ENCODE results near the gene CFAP410. TPM values are rescaled to one million over a fixed set of nuclear protein-coding genes. Genes with fewer than 3 reads are reported as not detected.
"Not testable (repeated sequence)": the region's sequence is repeated elsewhere in the genome, so short reads cannot be mapped to it uniquely, and the experiment has no call there.

The CFAP410 gene
- total and polyA plus RNA-seq, 2 experiments from 2014 or later = 17.0 to 19.8 TPM

GRCh38 chr21:44286086-44286715 lies 53.0 kb downstream of the CFAP410 start:
- in situ Hi-C loops (cut with MboI) = no loop called here
- Histone ChIP-seq H3K9me3 (ENCODE audit: low read depth) (no peaks in the 10 kb centered on the region), H3K9me2 (ENCODE audit: insufficient read depth) (no peaks in the 10 kb centered on the region), H4K20me1 (ENCODE audit: insufficient read depth) (no peaks in the 10 kb centered on the region), H3K36me3 (ENCODE audit: low read depth) (no peaks in the 10 kb centered on the region), H2AFZ (peak overlapping the region; percentile 57; the same call in 1 of the 2 replicates), H3K27ac (no peak overlapping the region), H3K4me2 (ENCODE audit: unreplicated experiment) (no peak overlapping the region), H3K4me3 (0 out of 2 replicates have a peak overlapping the region, but pooled peaks have one; percentile 53), H3K4me1 (ENCODE audit: insufficient read depth) (no peaks in the 10 kb centered on the region), H3K27me3 (replicated peaks; ENCODE audit: insufficient read depth) (no peaks in the 10 kb centered on the region), H3F3A (ENCODE audit: insufficient read depth) (no peaks in the 10 kb centered on the region), H3K79me2 (ENCODE audit: insufficient read depth) (no peaks in the 10 kb centered on the region), H3K9ac (no peak overlapping the region)
- TF ChIP-seq EZH2 (IDR thresholded peaks at IDR 0.05; ENCODE audit: insufficient read depth, poor library complexity, severe bottlenecking) (no peak), EZH2phosphoT487 (IDR thresholded peaks at IDR 0.05; ENCODE audit: insufficient read depth, low read depth) (no peak)
- DNase-seq = no peak
- WGBS, 2 experiments (ENCODE audit: low coverage in 1 of 2, low lambda C conversion rate in 2 of 2, missing lambda C conversion rate in 2 of 2) = 40 to 64% methylated on average over 13 to 17 of the region's 21 CpGs

- no peaks in the 10 kb centered on the region for H3K9me2 ChIP-seq (ENCODE audit: insufficient read depth)
- no peaks in the 10 kb centered on the region for H4K20me1 ChIP-seq (ENCODE audit: insufficient read depth)
- H3K4me3 ChIP-seq = peak within 1 kb of the TSS; percentile 53; the same call in 1 of the 2 replicates
- no peak within 1 kb of the TSS for H3K27ac ChIP-seq
- H3K36me3 ChIP-seq (ENCODE audit: low read depth) = no peaks in the 10 kb centered on the region
- H2AFZ ChIP-seq = peak within 1 kb of the TSS; percentile 57
- no peaks in the 10 kb centered on the region for H3K4me1 ChIP-seq (ENCODE audit: insufficient read depth)
- peak within 1 kb of the TSS; percentile 54 for H3K4me2 ChIP-seq (ENCODE audit: unreplicated experiment)
- peak; percentile 67 for DNase-seq
- H3K9me3 ChIP-seq (ENCODE audit: low read depth) = no peaks in the 10 kb centered on the region
- H3K9ac ChIP-seq = no peak within 1 kb of the TSS
- no peaks in the 10 kb centered on the region for H3K79me2 ChIP-seq (ENCODE audit: insufficient read depth)
- in situ Hi-C loops (cut with MboI) = no loop called here
- 27 to 29% methylated on average over 43 to 44 of the region's 56 CpGs for WGBS, 2 experiments (ENCODE audit: low coverage in 1 of 2, low lambda C conversion rate in 2 of 2, missing lambda C conversion rate in 2 of 2)
- no peak for TF ChIP-seq EZH2 (IDR thresholded peaks at IDR 0.05; ENCODE audit: insufficient read depth, poor library complexity, severe bottlenecking)
- no peak for TF ChIP-seq EZH2phosphoT487 (IDR thresholded peaks at IDR 0.05; ENCODE audit: insufficient read depth, low read depth)
- no peaks in the 10 kb centered on the region for H3F3A ChIP-seq (ENCODE audit: insufficient read depth)
- no peaks in the 10 kb centered on the region for H3K27me3 ChIP-seq (replicated peaks; ENCODE audit: insufficient read depth)
Observed at GRCh38 chr21:44285138-44285992, 53.8 kb downstream of the CFAP410 start, which contains the start of gene AIRE. TSS of gene AIRE (plus strand) at chr21:44285876. CDS start at chr21:44286007, 131 bp downstream.

GRCh38 chr21:44283948-44284347 lies 55.2 kb downstream of the CFAP410 start:
- Histone ChIP-seq H3K79me2 (ENCODE audit: insufficient read depth) (no peaks in the 10 kb centered on the region), H3K4me1 (ENCODE audit: insufficient read depth) (no peaks in the 10 kb centered on the region), H3K9me2 (ENCODE audit: insufficient read depth) (no peaks in the 10 kb centered on the region), H3K27ac (no peak overlapping the region), H3F3A (ENCODE audit: insufficient read depth) (no peaks in the 10 kb centered on the region), H2AFZ (no peak overlapping the region), H3K9ac (no peak overlapping the region), H4K20me1 (ENCODE audit: insufficient read depth) (no peaks in the 10 kb centered on the region), H3K9me3 (ENCODE audit: low read depth) (no peaks in the 10 kb centered on the region), H3K27me3 (replicated peaks; ENCODE audit: insufficient read depth) (no peaks in the 10 kb centered on the region), H3K4me2 (ENCODE audit: unreplicated experiment) (no peak overlapping the region), H3K36me3 (ENCODE audit: low read depth) (no peaks in the 10 kb centered on the region), H3K4me3 (no peak overlapping the region)
- DNase-seq = no peak
- in situ Hi-C loops (cut with MboI) = no loop called here
- TF ChIP-seq EZH2phosphoT487 (IDR thresholded peaks at IDR 0.05; ENCODE audit: insufficient read depth, low read depth) = no peak
- TF ChIP-seq EZH2 (IDR thresholded peaks at IDR 0.05; ENCODE audit: insufficient read depth, poor library complexity, severe bottlenecking) = no peak
- WGBS, 2 experiments (ENCODE audit: low coverage in 1 of 2, low lambda C conversion rate in 2 of 2, missing lambda C conversion rate in 2 of 2) = 80 to 81% methylated on average over 10 to 11 of the region's 11 CpGs

GRCh38 chr21:44283211-44283785 lies 55.9 kb downstream of the CFAP410 start:
- H3K79me2 ChIP-seq (ENCODE audit: insufficient read depth); H2AFZ ChIP-seq; H3K27ac ChIP-seq; H3F3A ChIP-seq (ENCODE audit: insufficient read depth); H3K36me3 ChIP-seq (ENCODE audit: low read depth); DNase-seq; H3K4me2 ChIP-seq (ENCODE audit: unreplicated experiment); H3K9me2 ChIP-seq (ENCODE audit: insufficient read depth); H3K4me3 ChIP-seq; H3K9me3 ChIP-seq (ENCODE audit: low read depth); H3K27me3 ChIP-seq (replicated peaks; ENCODE audit: insufficient read depth); H3K4me1 ChIP-seq (ENCODE audit: insufficient read depth); in situ Hi-C loops (cut with MboI); H3K9ac ChIP-seq; H4K20me1 ChIP-seq (ENCODE audit: insufficient read depth): not testable (repeated sequence)
- WGBS, 2 experiments (ENCODE audit: low coverage in 1 of 2, low lambda C conversion rate in 2 of 2, missing lambda C conversion rate in 2 of 2) = 52 to 57% methylated on average over 11 of the region's 11 CpGs
